HepG2 (cell line): Measurements from ENCODE around the gene CCDC7. TPM values are rescaled to one million over a fixed set of nuclear protein-coding genes. Genes with fewer than 3 reads are reported as not detected.
A peak's percentile ranks its signal among the peaks of the same experiment; 100 is the strongest.

Experiments used
- ATAC-seq: fragments of 200-7000 bp; cut with Tn5 transposase; 3 replicates; pipeline ENCODE4 v1.9.1; 2020; ENCODE audit warnings: mild to moderate bottlenecking, moderate library complexity
- BruUV-seq: library from RNA; stranded (reverse); fragments of 400-500 nt; replicated peaks from 2 replicates; lab custom pipeline; 2021; lab: Mats Ljungman, UMichigan
- CTCF ChIA-PET: fragments of 300-600 bp; formaldehyde crosslinking; extraction: SDS; loops from one replicate; lab custom pipeline; 2021; ENCODE audit warnings: low total read pairs, inconsistent platforms, low intra/inter-chr PET ratio; lab: Yijun Ruan, JAX
- POLR2A ChIA-PET: fragments of 350-600 bp; sonication (Branson Sonifier 250); formaldehyde crosslinking; loops from one replicate; lab custom pipeline; 2020; ENCODE audit warnings: antibody characterized with exemption, inconsistent platforms; lab: Yijun Ruan, JAX
- DNase-seq: peaks from one replicate; pipeline ENCODE4 v3.0.0-alpha.2; 2015; ENCODE audit warnings: low spot score
- FAIRE-seq: peaks from 3 replicates; lab custom pipeline; 2011; peaks lifted over from hg19 to GRCh38; lab: Jason Lieb, UNC
- H2AFZ ChIP-seq: one replicate; pipeline ENCODE4 v1.6.1; 2011; ENCODE audit warnings: low read length, inconsistent platforms
- H3K27ac ChIP-seq: fragments of 300-600 bp; 3 replicates; pipeline ENCODE4 v1.8.0; 2011; ENCODE audit warnings: mixed run types, mild to moderate bottlenecking, mixed read lengths, low read length, inconsistent platforms; ENCODE audit not compliant: insufficient read depth; ENCODE audit errors: extremely low read length
- H3K27me3 ChIP-seq, 2 experiments: fragments of 200-600 bp in 1 of 2; 2 replicates in 1 of 2; 3 replicates in 1 of 2; pipeline versions ENCODE4 v1.6.0 to v1.8.0; 2011; ENCODE audit warnings: low read length in 2 of 2, mild to moderate bottlenecking in 2 of 2, moderate library complexity in 2 of 2, inconsistent platforms in 1 of 2; ENCODE audit not compliant: insufficient read depth in 2 of 2, control insufficient read depth in 1 of 2
- H3K36me3 ChIP-seq, 2 experiments: fragments of 200-600 bp in 1 of 2; replicated peaks in 1 of 2; 2 replicates in 1 of 2; 3 replicates in 1 of 2; pipeline versions ENCODE4 v1.5.1 to v1.8.0; 2011; ENCODE audit warnings: low read length in 2 of 2, inconsistent platforms in 1 of 2; ENCODE audit not compliant: insufficient read depth in 2 of 2, control insufficient read depth in 1 of 2
- H3K4me1 ChIP-seq: 2 replicates; pipeline ENCODE4 v1.5.1; 2012; ENCODE audit warnings: low read length, inconsistent platforms; ENCODE audit not compliant: insufficient read depth
- H3K4me2 ChIP-seq: 2 replicates; pipeline ENCODE4 v1.6.0; 2011; ENCODE audit warnings: low read depth, low read length, inconsistent platforms
- H3K4me3 ChIP-seq, 3 experiments: fragments of 200-600 bp in 1 of 3; sonication (generic), shearing (Covaris generic) in 1 of 3; replicated peaks in 1 of 3; 2 replicates each; pipeline ENCODE4 v1.5.1; 2011 to 2016; ENCODE audit warnings: low read length in 3 of 3, inconsistent platforms in 2 of 3, low read depth in 2 of 3, mild to moderate bottlenecking in 2 of 3, control low read depth in 1 of 3, mixed read lengths in 1 of 3; ENCODE audit not compliant: insufficient read depth in 1 of 3
- H3K79me2 ChIP-seq: one replicate; pipeline ENCODE4 v1.6.1; 2011; ENCODE audit warnings: low read length, inconsistent platforms; ENCODE audit not compliant: insufficient read depth
- H3K9ac ChIP-seq: 2 replicates; pipeline ENCODE4 v1.6.0; 2011; ENCODE audit warnings: mild to moderate bottlenecking, low read depth, low read length, inconsistent platforms; ENCODE audit not compliant: insufficient read depth
- H3K9me3 ChIP-seq: 2 replicates; pipeline ENCODE4 v1.5.1; 2012; ENCODE audit warnings: mild to moderate bottlenecking, low read length
- H4K20me1 ChIP-seq: 2 replicates; pipeline ENCODE4 v1.6.0; 2011; ENCODE audit warnings: inconsistent platforms, mild to moderate bottlenecking, low read length, moderate library complexity; ENCODE audit not compliant: insufficient read depth
- MTA1 ChIP-seq: sonication (generic); formaldehyde crosslinking; IDR thresholded peaks from 2 replicates; pipeline ENCODE4 v1.4.0; 2020; ENCODE audit warnings: missing genetic modification reagents, mild to moderate bottlenecking, borderline replicate concordance
- PAXIP1 ChIP-seq: sonication (generic); formaldehyde crosslinking; conservative IDR thresholded peaks from 2 replicates; pipeline ENCODE4 v1.4.0; 2020; ENCODE audit warnings: mild to moderate bottlenecking, missing genetic modification reagents, moderate library complexity
- RNF219 ChIP-seq: sonication (generic); formaldehyde crosslinking; IDR thresholded peaks from 2 replicates; pipeline ENCODE4 v1.5.0; 2020; ENCODE audit warnings: mild to moderate bottlenecking, missing genetic modification reagents
- ZBTB26 ChIP-seq: IDR thresholded peaks from 2 replicates; pipeline ENCODE4 v1.6.1; 2016; ENCODE audit warnings: missing compliant biosample characterization, missing genetic modification reagents, borderline replicate concordance
- ZNF18 ChIP-seq: sonication (generic); formaldehyde crosslinking; IDR thresholded peaks from 2 replicates; pipeline ENCODE4 v1.8.0; 2022; ENCODE audit warnings: mild to moderate bottlenecking, missing genetic modification reagents; ENCODE audit not compliant: insufficient replicate concordance
- ZNF230 ChIP-seq: sonication (generic); formaldehyde crosslinking; IDR thresholded peaks from 2 replicates; pipeline ENCODE4 v1.4.0; 2020; ENCODE audit warnings: mild to moderate bottlenecking, missing genetic modification reagents
- ZNF580 ChIP-seq: IDR thresholded peaks from 2 replicates; pipeline ENCODE4 v1.6.1; 2016; ENCODE audit warnings: low read depth, borderline replicate concordance
- ZNF629 ChIP-seq: sonication (generic); formaldehyde crosslinking; conservative IDR thresholded peaks from 2 replicates; pipeline ENCODE4 v1.5.0; 2020; ENCODE audit warnings: missing genetic modification reagents
- ZNF678 ChIP-seq: sonication (generic); formaldehyde crosslinking; IDR thresholded peaks from 2 replicates; pipeline ENCODE4 v1.4.0; 2020; ENCODE audit warnings: mild to moderate bottlenecking, missing genetic modification reagents
- ZNF841 ChIP-seq: sonication (generic); formaldehyde crosslinking; IDR thresholded peaks from 2 replicates; pipeline ENCODE4 v1.8.1; 2023; ENCODE audit warnings: missing genetic modification reagents, borderline replicate concordance
- WGBS: methylation state at CpG from one replicate; pipeline ENCODE4 v1.1.6; 2017; ENCODE audit warnings: low lambda C conversion rate; 5-methylcytosine and 5-hydroxymethylcytosine counted together
- in situ Hi-C: cut with HindIII; loops from 2 replicates; pipeline ENCODE4 v1.10.0; 2017; ENCODE audit warnings: low pct_unique_long_range_greater_than_20kb; ENCODE audit not compliant: extremely low pct_ligation_motif_present
- intact Hi-C: fragments of 100-400 bp; cut with micrococcal nuclease; formaldehyde crosslinking; loops from one replicate; pipeline ENCODE4 v1.10.0; 2022; ENCODE audit not compliant: unreplicated experiment
- polyA plus RNA-seq, 8 experiments: library from polyadenylated mRNA; depleted of rRNA in 3 of 8; stranded (reverse) in 7 of 8; unstranded in 1 of 8; fragments of >200 nt; fragmentation: Illumina TruSeq in 4 of 8; extraction: Trizol in 4 of 8; gene quantifications; 2 replicates each; pipeline versions ENCODE4 v1.2.1 to v1.2.3, GENCODE V29; 2011 to 2016; ENCODE audit warnings: low read depth in 4 of 8, missing spikeins in 1 of 8, mixed read lengths in 1 of 8; ENCODE audit not compliant: insufficient read depth in 1 of 8
- total RNA-seq, 5 experiments: library from RNA; depleted of rRNA; stranded (reverse); fragments of >200 nt; fragmentation: Illumina TruSeq; extraction: Trizol; gene quantifications; 2 replicates each; pipeline ENCODE4 v1.2.3, GENCODE V29; 2016; ENCODE audit warnings: low read depth in 1 of 5

CCDC7 gene
- total and polyA plus RNA-seq, 2 of the 13 experiments (the other 11 are each of a cell fraction or from before 2014, with no cell fraction given) = 0.40 to 1.8 TPM

- Histone ChIP-seq H4K20me1 (no peaks in the 10 kb centered on the region), H3K79me2 (no peaks in the 10 kb centered on the region), H3K9ac (no peak overlapping the region), H3K36me3 (no peaks in the 10 kb centered on the region), H3K27ac (no peak overlapping the region), H3K9me3 (no peaks in the 10 kb centered on the region), H3K4me1 (peaks cover 17% of the 10 kb centered on the region), H3K4me3 (no peak overlapping the region), H3K27me3 (no peaks in the 10 kb centered on the region), H2AFZ (no peak overlapping the region), H3K4me2 (no peak overlapping the region)
- BruUV-seq = no TSS peak
- intact Hi-C loops (no loop called here), in situ Hi-C loops (no loop called here)
- DNase-seq = no peak
- FAIRE-seq = no peak
- POLR2A ChIA-PET = interaction anchor here (0.5 kb wide), 1 partner anchor 491 kb away, joined by 3 read pairs; no protein-coding TSS in a partner anchor
- 100% methylated on average over 1 of the region's 3 CpGs for WGBS
- CTCF ChIA-PET = no interaction called here
- ATAC-seq = peak; percentile 69
- TF ChIP-seq ZNF18 (CRISPR knock-in tag) (no peak), MTA1 (CRISPR knock-in tag) (0 out of 2 replicates have a peak, but pooled peaks have one; percentile 24), ZNF580 (CRISPR knock-in tag) (no peak), RNF219 (no peak), ZNF841 (no peak), PAXIP1 (CRISPR knock-in tag) (0 out of 2 replicates have a peak, but pooled peaks have one; percentile 10), ZNF629 (no peak), ZNF230 (0 out of 2 replicates have a peak, but pooled peaks have one; percentile 34), ZBTB26 (CRISPR knock-in tag) (0 out of 2 replicates have a peak, but pooled peaks have one; percentile 4), ZNF678 (CRISPR knock-in tag) (0 out of 2 replicates have a peak, but pooled peaks have one; percentile 38)
Measured at GRCh38 chr10:32787690-32788284, 341.8 kb downstream of the CCDC7 start.
